HG03354 (cell line): Measurements from ENCODE around the gene AHCTF1.
A peak's percentile ranks its signal among the peaks of the same experiment; 100 is the strongest.
"Not testable (repeated sequence)": the region's sequence is repeated elsewhere in the genome, so short reads cannot be mapped to it uniquely, and the experiment has no call there.

Experiments
- ATAC-seq: cut with Tn5 transposase; IDR thresholded peaks from one replicate; pipeline ENCODE4 v1.9.1; 2021; ENCODE audit warnings: mild to moderate bottlenecking; ENCODE audit not compliant: unreplicated experiment, poor library complexity, severe bottlenecking

AHCTF1 gene

DNA sequence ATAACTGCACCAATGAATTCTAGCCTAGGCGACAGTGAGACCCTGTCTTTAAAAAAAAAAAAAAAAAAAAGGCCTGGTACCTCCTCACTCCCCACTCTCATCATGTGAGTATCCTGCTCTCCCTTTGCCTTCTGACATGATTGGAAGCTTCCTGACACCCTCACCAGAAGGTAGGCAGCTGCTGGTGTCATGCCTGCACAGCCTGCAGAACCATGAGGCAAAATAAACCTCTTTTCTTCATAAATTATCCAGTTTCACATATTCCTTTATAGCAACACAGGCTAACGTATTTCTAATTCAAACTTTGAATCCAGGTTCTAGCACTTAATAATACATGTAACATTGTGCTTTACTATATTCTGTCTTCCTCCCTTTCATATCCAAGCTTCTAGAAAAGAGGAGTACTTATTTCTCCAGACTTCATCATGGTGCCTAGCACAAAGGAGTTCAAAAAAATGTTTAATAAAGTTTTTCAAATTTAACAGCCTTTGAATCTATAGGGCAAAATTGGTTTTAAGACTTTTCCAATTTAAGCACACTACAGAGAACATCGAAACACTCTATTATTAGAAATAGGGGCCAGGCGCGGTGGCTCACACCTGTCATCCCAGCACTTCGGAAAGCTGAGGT lies 5.6 kb downstream of the AHCTF1 start:
- no peak for ATAC-seq

GRCh38 chr1:246923900-246924299 lies 7.8 kb downstream of the AHCTF1 start:
- ATAC-seq: no peak

GRCh38 chr1:246923482-246923881 lies 8.3 kb downstream of the AHCTF1 start:
- ATAC-seq: no peak

GRCh38 chr1:246921481-246921880 lies 10.3 kb downstream of the AHCTF1 start:
- no peak for ATAC-seq

GRCh38 chr1:246919902-246920301 lies 11.8 kb downstream of the AHCTF1 start:
- no peak for ATAC-seq

DNA sequence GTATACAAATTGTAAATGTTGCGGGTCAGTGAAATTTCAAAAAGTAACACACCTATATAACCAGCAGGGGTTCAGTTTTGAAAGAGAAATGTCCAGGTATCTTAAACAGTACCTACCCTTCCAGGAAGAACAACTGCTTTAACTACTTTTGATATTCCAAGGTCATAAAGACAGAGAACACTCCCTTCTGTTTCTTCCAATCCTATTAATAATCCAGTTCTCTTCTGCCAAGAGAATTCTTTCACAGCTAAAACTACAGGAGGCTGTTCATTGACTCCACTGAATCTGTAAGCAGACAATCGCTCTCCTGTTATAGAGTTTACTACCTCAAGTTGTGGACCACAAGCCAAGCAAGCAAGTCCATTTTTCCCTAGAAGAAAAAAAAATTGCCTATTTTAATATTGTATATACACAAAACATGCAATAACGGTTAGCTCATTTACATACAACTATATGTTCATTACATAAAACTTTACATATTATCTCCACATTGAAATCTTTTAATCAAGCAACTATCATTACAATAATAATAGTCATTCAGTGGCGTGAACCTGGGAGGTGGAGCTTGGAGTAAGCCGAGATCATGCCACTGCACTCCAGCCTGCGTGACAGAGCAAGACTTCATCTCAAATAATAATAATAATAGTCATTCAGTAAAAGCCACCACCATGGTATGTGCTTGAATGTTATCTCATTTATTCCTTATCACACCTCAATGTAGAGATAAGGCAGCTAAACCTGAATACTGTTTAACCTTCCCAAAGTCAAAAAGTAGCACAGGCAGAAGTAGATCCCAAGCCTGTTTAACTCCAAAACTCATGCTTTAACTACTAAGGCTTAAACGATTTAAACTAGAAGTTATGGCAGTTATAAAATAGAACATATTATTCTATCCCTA lies 15.5 kb downstream of the AHCTF1 start:
- ATAC-seq: not testable (repeated sequence)

DNA sequence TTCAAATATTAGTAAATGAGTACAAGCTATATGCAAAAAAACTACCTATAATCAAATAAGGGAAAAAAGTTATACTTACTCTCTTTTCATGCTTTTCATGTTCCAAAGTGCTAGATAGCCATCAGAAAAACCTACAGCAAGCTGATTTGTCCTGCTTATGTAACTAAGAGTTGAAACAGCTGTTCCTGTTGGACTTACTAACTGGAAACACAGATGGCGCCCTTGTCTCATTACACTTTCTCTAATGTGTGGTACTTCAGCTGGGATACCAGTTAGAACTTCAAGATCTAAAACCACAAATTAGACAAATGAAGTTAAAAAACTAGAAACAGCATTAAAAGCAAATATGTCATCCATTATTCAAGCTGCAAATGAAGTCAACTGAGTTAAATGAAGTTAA lies 24.3 kb downstream of the AHCTF1 start:
- no peak for ATAC-seq

GRCh38 chr1:246906833-246907232 lies 24.9 kb downstream of the AHCTF1 start:
- ATAC-seq: no peak

DNA sequence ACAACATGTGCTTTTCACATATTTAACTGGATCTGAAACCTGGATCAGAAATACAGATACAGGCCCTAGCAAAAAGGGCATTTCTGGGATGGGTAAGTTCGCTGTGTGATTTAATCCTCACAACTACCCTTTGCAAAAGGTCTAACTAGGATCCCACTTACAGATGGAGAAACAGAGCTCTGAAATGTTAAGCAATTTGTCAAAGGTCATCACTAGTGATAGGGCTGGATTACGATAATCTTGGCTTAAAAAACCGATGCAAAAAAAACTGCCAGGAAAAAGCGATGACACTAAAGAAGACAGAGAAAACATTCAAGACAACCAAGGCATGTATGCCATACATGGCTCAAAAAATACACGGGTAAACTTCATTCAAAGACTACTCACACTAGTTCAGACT lies 29.9 kb downstream of the AHCTF1 start:
- no peak for ATAC-seq

DNA sequence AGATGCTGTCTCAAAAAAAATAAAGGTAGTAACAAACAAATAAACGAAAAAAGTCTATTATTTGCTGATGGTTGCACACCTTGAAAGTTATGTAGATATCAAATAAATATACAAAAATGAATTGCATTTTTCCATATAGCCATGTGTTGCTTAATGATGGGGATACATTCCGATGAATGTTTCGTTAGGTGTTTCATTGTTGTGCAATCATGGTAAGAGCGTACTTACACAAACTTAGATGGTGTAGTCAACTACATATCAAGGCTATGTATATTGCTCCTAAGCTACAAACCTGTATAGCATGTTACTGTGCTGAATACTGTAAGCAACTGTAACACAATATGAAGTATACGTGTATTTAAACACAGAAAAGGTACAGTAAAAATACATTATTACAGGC lies 34.4 kb downstream of the AHCTF1 start:
- no peak for ATAC-seq

DNA sequence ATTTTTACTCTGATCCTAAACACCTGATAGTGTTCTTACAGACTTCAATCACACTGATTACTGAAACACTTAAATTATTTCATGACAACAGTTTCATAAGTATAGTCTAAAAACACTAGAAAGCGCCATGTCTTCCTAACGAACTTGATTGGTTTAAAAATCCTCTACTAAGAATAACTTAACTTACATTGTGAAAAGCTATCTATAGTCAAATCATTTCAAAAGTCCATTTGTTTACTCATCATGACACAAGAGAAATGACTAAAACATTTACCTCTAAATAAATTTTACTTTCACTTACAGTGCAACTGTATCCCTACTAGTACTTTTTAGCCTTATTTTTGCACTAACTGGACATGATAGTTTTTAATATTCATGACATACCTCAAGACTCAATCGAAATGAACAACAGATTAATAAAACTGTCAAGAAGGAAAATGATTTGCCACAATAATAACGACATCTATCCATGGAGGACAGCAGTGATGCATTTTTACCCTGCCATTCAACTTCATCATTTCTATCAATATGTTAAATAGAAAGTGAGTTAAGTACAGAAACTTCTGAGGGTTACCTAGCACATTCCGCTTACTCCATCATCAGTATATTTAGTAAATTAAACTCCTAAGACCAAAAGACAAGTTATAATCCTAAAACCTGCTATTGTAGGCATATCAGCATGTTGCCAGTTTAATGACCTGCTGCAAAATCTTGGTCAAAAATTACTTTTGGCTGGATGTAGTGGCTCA lies 38.4 kb downstream of the AHCTF1 start:
- ATAC-seq: peak; percentile 65

- no peak for ATAC-seq
Observed at GRCh38 chr1:246891105-246891504, 40.6 kb downstream of the AHCTF1 start.

GRCh38 chr1:246888522-246888921 lies 43.2 kb downstream of the AHCTF1 start:
- no peak for ATAC-seq

GRCh38 chr1:246885389-246885788 lies 46.4 kb downstream of the AHCTF1 start:
- ATAC-seq: not testable (repeated sequence)

GRCh38 chr1:246878551-246878950 lies 53.2 kb downstream of the AHCTF1 start:
- ATAC-seq: no peak

GRCh38 chr1:246876431-246876830 lies 55.3 kb downstream of the AHCTF1 start:
- no peak for ATAC-seq

DNA sequence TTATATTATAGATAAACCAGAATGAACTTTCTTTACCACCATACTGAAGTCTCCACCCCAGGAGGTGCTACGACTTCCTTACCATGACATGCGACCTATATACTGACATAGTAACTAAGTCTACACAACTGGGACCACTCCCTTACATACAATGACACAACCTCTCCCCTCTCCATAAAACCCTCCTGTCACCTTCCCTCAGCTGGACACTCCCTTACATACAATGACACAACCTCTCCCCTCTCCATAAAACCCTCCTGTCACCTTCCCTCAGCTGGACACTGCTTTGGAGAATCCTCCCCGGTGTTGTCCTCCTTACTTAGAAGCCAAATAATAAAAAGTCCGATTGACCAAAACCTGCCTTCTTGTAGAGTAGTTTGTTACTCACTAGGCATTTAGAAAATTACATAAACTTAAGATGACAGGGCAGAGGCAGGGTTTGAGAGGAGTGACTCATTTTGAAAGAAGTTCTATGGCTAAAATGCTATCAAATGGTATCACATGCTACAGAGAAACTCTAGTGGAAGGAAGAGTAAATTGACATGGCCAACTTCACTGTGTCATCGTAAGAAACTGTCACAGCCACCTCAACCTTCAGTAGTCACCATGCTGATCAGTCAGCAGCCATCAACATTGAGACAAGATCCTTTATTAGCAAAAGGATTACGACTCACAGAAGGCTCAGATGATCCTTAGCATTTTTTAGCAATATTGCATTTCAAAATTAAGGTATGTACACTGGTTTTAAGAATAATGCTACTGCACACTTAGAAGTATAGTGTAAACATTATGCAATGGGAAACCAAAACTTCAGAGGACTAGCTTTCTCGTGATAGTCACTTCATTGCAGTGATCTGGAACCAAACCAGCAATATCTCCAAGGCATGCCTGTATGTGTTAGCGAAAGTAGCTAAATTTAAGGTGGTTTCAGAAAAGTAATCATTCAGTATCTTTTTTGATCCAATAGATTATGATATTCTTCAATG lies 56.4 kb downstream of the AHCTF1 start:
- peak; percentile 66 for ATAC-seq

GRCh38 chr1:246865921-246866320 lies 65.8 kb downstream of the AHCTF1 start:
- ATAC-seq: no peak

DNA sequence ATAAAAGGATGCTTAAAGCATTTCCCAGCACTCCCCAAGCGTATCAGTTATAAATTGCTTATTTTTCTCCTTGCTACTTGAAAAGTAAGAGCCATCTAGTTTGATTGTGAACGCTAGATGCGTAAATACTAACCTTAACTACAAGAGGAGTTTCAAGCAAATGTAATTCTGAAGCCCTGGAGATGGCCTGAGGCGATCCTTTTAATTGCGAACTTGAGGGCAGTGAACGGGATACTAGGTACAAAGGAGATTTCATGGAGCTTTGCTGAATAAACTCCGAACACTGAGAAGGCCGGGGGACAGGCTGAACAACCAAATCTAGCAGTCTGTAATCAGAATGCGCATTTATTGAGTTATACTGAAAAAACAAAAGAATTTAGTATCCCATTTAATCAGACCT lies 68.0 kb downstream of the AHCTF1 start:
- ATAC-seq: not testable (repeated sequence)
